ENCODE results near the gene SHISAL1. TPM values are rescaled to one million over a fixed set of nuclear protein-coding genes. Genes with fewer than 3 reads are reported as not detected.

Gene SHISAL1
- total and polyA plus RNA-seq, 4 donors: 0.12 to 0.74 (median 0.34) TPM

- H3K27me3 ChIP-seq (ENCODE audit: control insufficient read depth in 3 of 3, insufficient read depth in 3 of 3, low read length in 2 of 3): no peaks in the 10 kb centered on the region
- no peak for TF ChIP-seq CTCF (IDR thresholded peaks at IDR 0.05; ENCODE audit: control extremely low read depth, extremely low read depth)
- H3K9me3 ChIP-seq (ENCODE audit: control insufficient read depth in 4 of 4, insufficient read depth in 3 of 4, low read length in 3 of 4): no peaks in the 10 kb centered on the region
- H3K27ac ChIP-seq (ENCODE audit: low read depth in 1 of 2, low read length in 1 of 2): no peak overlapping the region
- H3K9ac ChIP-seq (ENCODE audit: insufficient read depth in 1 of 2, low read length in 2 of 2): no peak overlapping the region
- peaks cover 0 to 17% (median 6%) of the 10 kb centered on the region in 5 donors for H3K4me1 ChIP-seq (ENCODE audit: control insufficient read depth in 5 of 5, insufficient read depth in 5 of 5, low read length in 5 of 5)
- DNase-seq (peak; percentile 78 to 83 (median 82)), ATAC-seq (ENCODE audit: insufficient read depth, low FRiP score) (no peak)
- WGBS, 2 donors: 49 to 53% methylated on average over 19 of the region's 19 CpGs
- no peak overlapping the region for H3K4me3 ChIP-seq
- no peaks in the 10 kb centered on the region for H3K36me3 ChIP-seq (ENCODE audit: control insufficient read depth in 4 of 4, insufficient read depth in 4 of 4, low read length in 4 of 4)
Observed at GRCh38 chr22:44357966-44358465, 45.3 kb upstream of the SHISAL1 start.

- Histone ChIP-seq H3K27ac (ENCODE audit: low read depth in 1 of 2, low read length in 1 of 2) (no peak overlapping the region), H3K4me3 (no peak overlapping the region), H3K27me3 (ENCODE audit: control insufficient read depth in 3 of 3, insufficient read depth in 3 of 3, low read length in 2 of 3) (no peaks in the 10 kb centered on the region), H3K9me3 (ENCODE audit: control insufficient read depth in 4 of 4, insufficient read depth in 3 of 4, low read length in 3 of 4) (no peaks in the 10 kb centered on the region), H3K9ac (ENCODE audit: insufficient read depth in 1 of 2, low read length in 2 of 2) (no peak overlapping the region), H3K4me1 (ENCODE audit: control insufficient read depth in 5 of 5, insufficient read depth in 5 of 5, low read length in 5 of 5) (peaks cover 0 to 17% (median 1%) of the 10 kb centered on the region in 5 donors), H3K36me3 (ENCODE audit: control insufficient read depth in 4 of 4, insufficient read depth in 4 of 4, low read length in 4 of 4) (no peaks in the 10 kb centered on the region)
- no peak for DNase-seq
- WGBS, 2 donors: 58 to 71% methylated on average over 10 of the region's 10 CpGs
- no peak for TF ChIP-seq CTCF (IDR thresholded peaks at IDR 0.05; ENCODE audit: control extremely low read depth, extremely low read depth)
- no peak for ATAC-seq (ENCODE audit: insufficient read depth, low FRiP score)
Observed at GRCh38 chr22:44357296-44357965, 44.7 kb upstream of the SHISAL1 start.

- no peak for DNase-seq
- Histone ChIP-seq H3K9me3 (ENCODE audit: control insufficient read depth in 4 of 4, insufficient read depth in 3 of 4, low read length in 3 of 4) (no peaks in the 10 kb centered on the region), H3K4me1 (ENCODE audit: control insufficient read depth in 5 of 5, insufficient read depth in 5 of 5, low read length in 5 of 5) (peaks cover 0 to 13% (median 1%) of the 10 kb centered on the region in 5 donors), H3K27ac (ENCODE audit: low read depth in 1 of 2, low read length in 1 of 2) (no peak overlapping the region), H3K4me3 (no peak overlapping the region), H3K9ac (ENCODE audit: insufficient read depth in 1 of 2, low read length in 2 of 2) (no peak overlapping the region), H3K27me3 (ENCODE audit: control insufficient read depth in 3 of 3, insufficient read depth in 3 of 3, low read length in 2 of 3) (no peaks in the 10 kb centered on the region), H3K36me3 (ENCODE audit: control insufficient read depth in 4 of 4, insufficient read depth in 4 of 4, low read length in 4 of 4) (no peaks in the 10 kb centered on the region)
- no peak for TF ChIP-seq CTCF (IDR thresholded peaks at IDR 0.05; ENCODE audit: control extremely low read depth, extremely low read depth)
- no peak for ATAC-seq (ENCODE audit: insufficient read depth, low FRiP score)
- WGBS, 2 donors: 76 to 83% methylated on average over 4 of the region's 4 CpGs
Observed at GRCh38 chr22:44355716-44356070, 42.9 kb upstream of the SHISAL1 start.
